Activated CD8-positive, alpha-beta memory T cell treated with anti-CD3 and anti-CD28 coated beads for 48 hours (primary cell): ENCODE results near the gene INPP4A.
"Not testable (repeated sequence)": the region's sequence is repeated elsewhere in the genome, so short reads cannot be mapped to it uniquely, and the experiment has no call there.

Experiments used
- DNase-seq, 3 experiments: peaks; one replicate each; pipeline ENCODE4 v3.0.0-alpha.2; 2020; ENCODE audit warnings: low read depth in 2 of 3, low spot score in 2 of 3

The INPP4A gene

DNA sequence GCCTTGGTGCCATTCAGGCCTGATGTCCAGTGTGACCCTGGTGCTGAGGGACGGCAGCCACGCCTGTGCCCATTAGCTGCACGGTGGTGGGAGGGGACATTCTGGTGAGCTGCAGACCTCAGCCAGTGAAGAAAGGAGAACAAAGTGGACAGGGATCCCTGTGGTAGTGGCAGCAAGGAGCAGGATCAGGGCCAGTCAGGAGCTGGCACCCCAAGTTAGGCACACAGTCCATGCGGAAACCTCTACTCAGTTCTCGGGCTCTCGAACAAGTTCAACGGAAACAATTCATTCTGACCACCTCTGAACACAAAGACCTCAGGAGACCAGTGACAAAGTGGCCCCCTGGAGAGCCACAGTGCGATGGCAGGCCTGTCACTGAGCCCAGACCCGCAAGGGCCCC lies 133.6 kb downstream of the INPP4A start:
- no peak for DNase-seq

DNA sequence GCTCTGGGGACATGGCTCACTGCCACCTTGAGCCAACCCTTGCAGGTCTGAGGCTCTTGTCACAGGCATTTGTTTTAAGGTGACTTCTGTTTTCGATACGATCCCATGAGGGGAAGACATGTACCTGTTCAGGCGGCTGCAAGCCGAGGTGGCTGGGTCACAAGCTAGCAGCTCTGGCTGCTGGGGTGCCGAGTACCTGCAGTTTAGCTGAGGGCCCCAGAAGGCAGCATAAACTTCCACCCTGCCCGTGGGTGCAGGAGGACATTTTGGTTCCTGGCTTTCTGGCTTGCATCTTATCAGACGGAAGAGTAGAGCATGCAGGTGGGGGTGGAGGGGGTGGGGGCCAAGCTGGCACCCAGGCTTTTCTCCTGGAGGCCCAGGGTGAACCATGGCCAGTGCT lies 135.3 kb downstream of the INPP4A start:
- no peak for DNase-seq

DNA sequence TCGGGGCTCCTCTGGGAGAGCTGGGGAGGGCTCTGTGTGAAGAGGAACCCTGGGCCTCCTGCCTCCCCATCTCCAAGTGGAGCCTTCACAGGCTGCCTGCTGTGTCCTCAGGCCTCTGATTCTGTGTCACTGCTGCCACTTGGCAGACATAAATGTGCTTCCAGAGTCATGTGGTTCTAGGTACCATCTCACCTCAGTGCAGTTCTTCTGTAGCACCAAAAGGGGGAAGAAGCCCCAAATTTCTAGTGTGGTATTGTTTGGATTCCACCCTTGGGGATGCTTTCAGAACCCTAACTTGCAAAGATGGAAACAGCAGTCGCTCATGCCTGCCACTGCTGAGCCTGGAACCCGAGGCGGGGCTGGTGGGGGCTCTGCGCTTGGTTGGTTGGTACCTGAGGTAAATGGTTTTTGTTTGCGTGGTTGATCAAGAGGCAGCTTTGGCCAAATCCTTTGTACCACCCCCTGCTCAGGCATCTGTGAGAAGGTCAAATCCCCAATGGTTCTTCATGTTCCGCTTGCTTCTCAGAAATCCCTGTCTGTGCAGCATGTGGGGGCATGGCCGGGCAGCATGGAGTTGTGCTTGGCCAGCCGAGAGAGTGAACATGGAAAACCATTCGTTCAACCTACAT lies 136.1 kb downstream of the INPP4A start:
- no peak for DNase-seq

DNA sequence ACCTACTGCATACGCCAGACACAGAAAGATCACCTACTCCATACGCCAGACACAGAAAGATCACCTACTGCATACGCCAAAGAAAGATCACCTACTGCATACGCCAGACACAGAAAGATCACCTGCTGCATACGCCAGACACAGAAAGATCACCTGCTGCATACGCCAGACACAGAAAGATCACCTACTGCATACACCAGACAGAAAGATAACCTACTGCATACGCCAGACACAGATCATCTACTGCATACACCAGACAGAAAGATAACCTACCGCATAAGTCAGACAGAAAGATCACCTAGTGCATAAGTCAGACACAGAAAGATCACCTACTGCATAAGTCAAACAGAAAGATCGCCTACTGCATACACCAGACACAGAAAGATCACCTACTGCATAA lies 137.9 kb downstream of the INPP4A start:
- DNase-seq = no peak

DNA sequence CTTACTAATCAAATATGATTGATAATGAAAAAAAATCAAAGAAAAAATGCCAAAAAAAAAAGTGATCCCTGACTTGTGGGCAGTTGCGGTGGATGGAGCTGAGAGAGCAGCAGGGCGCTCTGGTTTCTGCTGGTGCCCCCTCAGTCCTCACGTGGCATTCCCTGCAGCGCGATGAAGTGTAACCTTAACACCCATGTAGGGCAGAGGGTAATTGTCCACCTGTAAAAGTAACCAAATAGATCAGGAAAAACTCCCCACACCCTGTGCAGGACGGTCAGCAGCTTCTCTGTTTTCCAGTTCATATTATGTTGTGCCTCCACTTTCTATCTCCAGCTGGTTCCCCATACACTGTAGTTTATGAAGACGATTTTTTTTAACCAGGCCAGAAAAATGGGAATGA lies 138.6 kb downstream of the INPP4A start:
- DNase-seq = no peak

DNA sequence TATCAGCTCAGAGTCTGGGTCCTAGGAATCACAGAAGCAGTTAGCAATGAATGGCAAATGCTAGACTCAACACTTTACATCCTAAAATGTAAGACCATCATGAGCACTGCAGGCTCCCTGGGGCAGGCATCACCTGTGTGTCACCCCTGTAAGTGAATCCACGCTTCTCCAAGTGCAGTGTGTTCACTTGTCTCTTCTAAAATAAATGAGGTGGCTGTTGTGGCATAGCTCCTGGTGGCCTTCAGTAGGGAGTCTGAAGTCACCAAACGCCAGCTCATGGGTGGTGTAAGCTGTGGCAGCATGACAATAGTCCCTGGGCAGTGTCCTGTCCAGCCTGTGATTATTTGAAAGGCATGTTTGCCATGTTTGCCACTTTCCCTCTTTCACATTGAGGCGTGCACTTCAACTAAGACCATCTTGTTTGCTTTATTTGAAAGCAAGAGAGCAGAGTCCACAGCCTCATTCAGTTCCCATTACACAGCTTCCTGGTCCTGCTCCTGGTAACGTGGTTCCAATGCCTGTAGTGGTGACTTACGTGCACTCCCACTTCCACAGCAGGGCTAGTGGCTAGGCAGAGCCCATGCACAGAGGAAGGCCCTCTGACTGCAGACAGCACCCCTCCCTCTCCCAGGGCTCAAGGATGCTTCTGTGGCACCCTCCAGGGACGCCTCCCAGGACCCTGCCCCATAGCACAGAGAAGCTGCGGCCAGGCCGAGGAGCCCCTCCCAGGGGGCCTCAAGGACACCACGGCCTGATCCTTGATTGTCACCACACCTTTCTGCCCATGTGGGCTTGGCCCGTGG lies 139.4 kb downstream of the INPP4A start:
- DNase-seq = no peak

DNA sequence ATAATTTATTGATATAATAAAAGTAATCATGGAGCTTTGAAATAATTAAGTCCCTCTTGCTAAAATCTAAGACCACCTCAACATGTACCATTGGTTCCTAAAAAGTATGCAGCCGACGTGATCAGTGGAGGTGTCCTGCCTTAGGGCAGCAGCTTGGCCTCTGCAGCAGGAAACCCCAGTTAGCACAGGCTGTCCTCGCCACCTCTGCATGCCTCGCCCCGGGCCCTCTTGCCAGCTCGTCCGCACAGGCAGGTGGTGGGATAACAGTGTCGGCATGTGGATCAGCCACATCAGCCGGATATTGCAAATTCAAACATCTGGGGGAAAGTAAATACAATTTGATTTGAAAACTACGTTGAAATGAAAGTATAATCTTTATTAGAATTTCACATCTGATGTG lies 140.7 kb downstream of the INPP4A start:
- DNase-seq = no peak

DNA sequence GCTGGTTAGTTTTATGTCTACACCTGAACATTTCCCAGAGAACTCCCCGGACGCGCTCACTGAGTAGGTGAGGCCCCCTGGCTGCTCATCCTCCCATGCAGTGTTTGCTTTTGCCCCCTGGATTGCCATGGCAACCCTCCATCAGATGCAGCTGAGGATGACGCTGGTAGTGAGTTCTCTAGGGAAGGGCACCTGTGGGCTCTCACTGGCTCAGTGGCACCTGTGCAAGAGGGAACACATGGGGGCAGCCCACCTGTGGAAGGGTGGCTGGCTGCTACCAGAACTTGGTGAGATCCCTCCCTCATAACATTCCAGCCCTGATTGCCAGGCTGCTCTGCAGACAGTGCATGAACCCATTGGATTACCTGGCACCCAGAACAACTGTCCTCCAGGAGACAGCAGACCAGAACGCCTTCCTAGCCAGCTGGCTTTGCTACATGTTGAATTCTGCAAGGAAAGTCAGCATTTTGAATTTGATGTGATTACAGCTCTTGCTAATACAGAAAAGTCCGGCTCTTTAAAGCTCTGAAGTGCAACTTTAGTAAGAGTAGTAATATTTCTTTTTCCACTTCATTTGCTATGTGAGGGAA lies 142.0 kb downstream of the INPP4A start:
- no peak for DNase-seq

DNA sequence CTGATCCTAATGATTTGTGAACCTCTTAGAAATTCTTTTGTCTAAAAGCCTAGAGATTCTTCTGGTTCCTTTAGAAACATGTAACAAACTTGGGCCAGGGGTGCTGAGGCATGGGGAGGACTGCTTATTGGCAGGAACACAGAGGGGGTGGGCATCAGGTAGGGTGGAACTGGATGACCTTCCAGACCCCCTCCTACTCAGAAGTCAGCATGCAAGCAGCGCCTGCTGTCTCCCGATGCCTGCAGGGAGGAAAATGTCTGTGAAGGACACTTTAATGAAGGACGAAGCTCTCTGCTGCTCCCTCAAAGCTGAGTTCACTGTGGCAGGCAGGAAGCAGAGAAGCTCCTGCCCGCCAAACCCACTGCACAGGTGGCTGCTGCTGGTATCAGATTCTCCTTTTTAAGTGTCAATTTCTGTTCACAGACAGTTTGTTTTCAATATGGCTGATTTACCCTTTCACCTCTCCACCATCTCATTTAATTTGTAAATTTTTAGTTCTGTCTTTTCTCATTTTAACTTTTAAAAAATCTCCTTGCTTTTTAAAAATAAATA lies 144.3 kb downstream of the INPP4A start:
- no peak for DNase-seq

DNA sequence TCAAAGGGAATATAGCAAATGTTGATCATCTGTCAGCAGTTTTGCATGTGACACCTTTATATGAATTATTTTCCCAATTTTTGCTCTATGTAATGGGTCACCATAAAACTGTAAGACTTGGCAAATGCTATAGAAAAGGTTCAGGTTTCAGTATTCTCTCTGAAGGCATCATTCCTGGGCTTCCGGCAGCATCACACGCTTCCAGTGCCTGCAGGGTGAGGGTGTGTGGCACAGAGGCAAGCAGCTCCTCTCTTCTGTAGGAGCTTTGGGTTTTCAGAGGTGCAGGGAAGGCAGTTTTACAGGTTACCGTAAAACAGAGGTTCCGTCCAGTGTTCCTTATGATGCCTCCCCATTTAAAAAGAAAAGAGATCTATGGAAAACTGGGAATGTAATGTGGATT lies 144.8 kb downstream of the INPP4A start:
- DNase-seq = no peak

DNA sequence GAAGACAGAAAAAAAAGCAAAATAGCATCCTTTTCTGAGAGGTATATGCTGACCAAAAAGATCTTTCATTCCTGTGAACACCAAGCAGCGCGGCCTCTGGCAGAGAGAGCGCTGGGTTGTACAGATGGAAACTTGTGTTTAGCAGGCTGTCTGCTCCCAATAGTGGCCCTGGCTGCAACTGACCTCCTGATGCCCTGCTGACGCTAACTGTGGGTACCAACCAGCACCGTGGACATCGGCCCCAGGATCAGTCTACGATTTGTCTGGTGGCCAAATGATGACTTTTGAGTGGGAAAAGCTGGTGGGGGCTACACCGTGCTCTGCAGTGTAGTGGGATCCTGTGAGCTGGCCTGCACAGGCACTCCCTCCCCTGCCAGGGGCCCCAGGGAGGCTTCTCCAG lies 147.9 kb downstream of the INPP4A start:
- no peak for DNase-seq

DNA sequence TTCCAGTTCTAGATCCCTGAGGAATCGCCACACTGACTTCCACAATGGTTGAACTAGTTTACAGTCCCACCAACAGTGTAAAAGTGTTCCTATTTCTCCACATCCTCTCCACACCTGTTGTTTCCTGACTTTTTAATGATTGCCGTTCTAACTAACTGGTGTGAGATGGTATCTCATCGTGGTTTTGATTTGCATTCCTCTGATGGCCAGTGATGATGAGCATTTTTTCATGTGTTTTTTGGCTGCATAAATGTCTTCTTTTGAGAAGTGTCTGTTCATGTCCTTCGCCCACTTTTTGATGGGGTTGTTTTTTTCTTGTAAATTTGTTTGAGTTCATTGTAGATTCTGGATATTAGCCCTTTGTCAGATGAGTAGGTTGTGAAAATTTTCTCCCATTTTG lies 150.0 kb downstream of the INPP4A start:
- DNase-seq = not testable (repeated sequence)

DNA sequence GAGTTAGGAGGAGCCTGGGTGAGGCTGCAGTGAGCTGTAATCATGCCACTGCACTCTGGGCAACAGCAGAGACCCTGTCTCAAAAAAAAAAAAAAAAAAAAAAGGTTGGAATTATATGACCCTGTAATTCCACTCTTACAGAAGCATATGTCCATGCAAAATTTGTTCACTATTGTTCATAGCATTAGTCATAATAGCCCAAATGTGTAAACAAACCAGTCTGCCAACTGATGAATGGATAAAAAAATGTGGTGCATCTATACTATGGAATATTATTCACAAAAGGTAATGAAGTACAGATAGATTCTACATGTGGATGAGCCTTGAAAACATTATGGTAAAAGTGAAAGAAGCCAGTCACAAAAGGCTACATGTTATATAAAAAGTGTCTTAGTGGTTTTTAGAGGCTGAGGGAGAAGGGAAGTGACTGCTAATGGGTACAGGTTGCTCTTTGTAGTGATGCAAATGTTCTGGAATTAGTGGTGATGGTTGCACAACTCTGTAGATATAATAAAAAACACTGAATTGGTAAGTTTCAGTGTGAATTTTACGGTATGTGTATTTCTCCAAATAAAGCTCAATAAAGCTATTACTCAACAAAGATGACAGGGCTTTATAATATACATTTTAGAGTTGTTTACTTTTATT lies 154.2 kb downstream of the INPP4A start:
- no peak for DNase-seq

DNA sequence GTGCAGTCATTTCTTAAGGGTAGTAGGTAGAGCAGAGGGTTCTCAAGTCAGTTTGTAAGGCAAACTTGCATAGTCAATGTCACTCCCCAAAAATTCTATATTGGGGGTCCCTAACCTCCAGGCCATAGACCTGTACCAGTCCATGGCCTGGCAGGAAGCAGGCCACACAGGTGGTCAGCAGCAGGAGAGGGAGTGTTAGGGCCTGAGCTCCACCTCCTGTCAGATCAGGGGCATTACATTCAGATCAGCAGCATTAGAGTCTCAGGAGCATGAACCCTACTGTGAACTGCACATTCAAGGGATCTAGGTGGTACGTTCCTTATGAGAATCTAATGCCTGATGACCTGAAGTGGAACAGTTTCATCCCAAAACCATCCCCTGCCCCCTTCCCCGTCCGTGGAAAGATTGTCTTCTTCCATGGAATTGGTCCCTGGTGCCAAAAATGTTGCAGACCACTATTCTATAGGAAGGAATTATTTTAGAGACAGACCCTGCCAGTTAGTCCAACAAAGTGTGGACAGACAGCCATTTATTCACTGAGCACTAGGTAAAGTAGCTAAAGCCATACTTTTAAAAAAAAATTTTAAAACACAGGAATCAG lies 157.0 kb downstream of the INPP4A start:
- no peak for DNase-seq

DNA sequence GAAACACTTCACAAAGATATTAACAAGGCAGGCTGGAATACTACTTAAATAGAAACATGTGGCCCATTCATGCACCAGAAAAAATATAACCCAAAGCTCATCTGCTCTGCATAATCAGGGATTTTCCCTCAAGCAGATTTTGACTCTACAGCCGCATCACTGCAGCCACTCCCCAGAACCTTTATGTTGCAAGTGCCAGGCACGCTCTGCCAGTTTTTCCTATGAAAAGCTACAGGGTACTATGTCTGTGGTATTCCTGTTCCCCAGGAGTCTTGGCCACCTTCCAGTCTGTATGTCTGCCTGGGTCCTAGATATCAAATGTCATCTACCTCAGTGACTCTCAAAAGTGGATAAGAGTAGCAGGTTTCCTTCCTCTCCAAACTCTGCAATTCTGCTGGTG lies 159.9 kb downstream of the INPP4A start:
- no peak for DNase-seq

DNA sequence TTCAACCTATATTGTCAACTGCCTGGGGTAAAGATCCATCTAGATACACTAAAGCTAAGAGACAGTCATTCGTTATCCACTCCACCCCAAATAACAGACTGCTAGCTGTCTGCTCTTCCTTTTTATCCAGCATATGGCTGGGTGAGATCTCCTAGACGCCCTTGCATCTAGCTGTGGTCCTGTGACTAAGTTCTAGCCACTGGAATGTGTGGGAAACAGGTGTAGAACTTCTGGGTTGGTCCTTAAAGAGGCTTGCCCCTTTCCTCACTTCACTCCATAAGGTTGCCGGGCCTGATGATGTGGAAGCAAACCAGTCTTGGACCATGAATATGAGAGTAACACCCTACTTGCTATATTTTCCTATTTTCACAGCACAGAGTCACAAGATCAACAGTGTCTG lies 160.4 kb downstream of the INPP4A start:
- DNase-seq = no peak

DNA sequence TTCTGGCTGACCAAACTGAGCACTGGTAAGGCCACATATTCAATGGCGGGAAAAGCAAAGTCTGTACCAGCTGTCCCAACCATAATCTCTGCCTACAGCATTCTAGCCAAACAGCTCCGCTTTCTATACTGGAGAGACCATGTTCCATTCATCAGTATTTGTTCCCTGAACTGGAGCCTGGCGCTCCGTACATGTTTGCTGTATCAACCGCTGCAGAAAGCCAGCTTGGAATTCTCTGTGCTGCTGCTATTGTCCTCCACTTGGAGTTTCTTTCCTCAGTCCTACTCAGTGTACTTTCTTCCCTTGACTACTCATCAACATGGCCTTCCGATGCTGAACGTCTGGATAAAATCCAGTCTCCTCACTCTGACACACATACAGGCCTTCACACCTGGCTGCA lies 161.8 kb downstream of the INPP4A start:
- DNase-seq = no peak

DNA sequence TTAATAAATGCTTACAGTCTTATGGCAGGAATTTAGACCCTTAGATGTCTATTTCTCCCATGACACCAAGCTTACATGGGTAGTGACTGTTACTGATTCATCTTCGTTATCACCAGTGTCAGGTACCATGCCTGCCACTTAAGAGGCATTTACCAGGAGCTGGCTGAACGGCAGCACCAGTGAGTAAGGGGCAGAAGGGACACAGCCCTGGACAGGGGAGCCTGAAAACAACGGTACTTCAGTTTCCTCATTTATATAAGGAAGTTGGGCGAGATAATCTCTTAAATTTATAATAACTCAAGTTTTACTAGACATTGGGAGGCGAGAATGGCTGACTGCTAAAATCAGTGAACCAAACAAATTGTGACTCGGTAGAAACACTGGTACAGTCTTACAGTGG lies 162.4 kb downstream of the INPP4A start:
- no peak for DNase-seq

DNA sequence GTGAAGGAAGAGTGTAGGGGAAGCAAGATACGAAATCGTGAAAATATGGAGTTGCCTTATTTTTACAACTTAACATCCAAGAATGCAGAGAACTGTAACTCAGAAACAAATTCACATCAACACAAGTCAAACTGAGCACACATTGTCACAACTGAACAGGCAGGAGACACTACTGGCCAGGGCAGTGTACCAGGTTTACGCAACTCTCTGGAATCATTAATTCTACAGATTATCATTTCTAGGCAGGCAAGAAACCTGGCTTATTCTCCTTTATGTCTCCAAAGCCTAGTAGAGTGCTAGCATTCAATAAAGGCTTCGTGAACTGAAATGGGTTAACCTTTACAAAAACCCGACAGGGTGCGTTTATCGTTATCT lies 163.1 kb downstream of the INPP4A start:
- DNase-seq = no peak

DNA sequence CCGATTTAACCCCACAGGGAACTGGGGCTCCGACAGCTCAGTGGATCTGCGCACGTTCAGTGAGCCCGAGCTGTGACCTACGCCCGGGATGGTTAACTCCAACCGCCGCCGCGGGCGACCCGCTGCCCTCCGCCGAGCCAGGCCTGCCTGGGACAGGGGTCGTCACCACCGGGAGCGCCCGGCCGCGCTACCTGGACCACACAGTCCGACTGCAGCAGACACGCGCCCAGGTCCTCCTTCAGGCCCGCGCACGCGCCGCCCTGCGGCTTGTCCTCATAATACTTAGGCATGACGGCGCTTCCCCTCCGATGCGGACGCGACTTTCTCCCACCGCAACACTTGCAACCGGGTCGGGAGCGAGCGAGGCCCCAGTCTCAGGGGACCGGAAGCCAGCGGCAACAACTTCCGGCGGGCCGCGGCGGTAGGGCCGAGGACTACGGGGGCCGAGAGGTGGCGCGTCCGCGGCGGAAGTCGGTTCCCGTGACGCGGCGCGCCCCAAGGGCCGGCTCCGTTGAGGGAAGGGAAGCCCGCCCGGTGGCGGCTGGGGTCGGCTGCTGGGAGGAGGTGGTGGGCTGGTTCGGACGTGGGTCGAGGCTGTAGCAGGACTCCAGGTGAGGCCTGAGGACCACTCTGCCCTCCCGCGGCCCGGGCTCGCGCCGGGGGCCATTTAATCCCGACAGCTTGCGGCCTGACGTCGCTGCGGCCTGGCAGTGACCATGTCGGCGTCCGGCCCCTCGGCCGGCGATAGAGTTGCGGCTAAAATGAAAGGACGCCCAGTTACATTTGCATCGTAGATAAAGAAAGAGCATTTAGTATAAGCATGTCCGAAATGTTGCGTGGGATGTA lies 163.7 kb downstream of the INPP4A start, which contains the start of the genes COA5 and UNC50:
COA5 (minus strand) TSS at position 397 of the 846 bp plus-strand sequence; CDS start at position 290, 107 bp downstream.
UNC50 (plus strand) TSS at position 474 of the 846 bp plus-strand sequence. CDS start 1,171 bp downstream, outside the sequence.
- peak; percentile 78 to 89 (median 82) for DNase-seq
